Upper lobe of left lung (tissue), 6 donors: ENCODE data around the gene PIM3. TPM values are rescaled to one million over a fixed set of nuclear protein-coding genes. Genes with fewer than 3 reads are reported as not detected.

Experiments
- ATAC-seq, 2 donors: fragments of 200-7000 bp; cut with Tn5 transposase; one replicate each; pipeline ENCODE4 v1.9.1; 2022; ENCODE audit warnings: mild to moderate bottlenecking in 2 of 2, moderate library complexity in 2 of 2; ENCODE audit not compliant: low FRiP score in 2 of 2
- DNase-seq, 2 donors: peaks; one replicate each; pipeline ENCODE4 v3.0.0-alpha.2; 2019 to 2020
- H3K27ac ChIP-seq, 4 donors: fragments of 200-600 bp; sonication (generic); one replicate each; pipeline ENCODE4 v1.5.1; 2016 to 2019
- H3K27me3 ChIP-seq, 4 donors: fragments of 200-600 bp; sonication (generic); one replicate each; pipeline ENCODE4 v1.5.1; 2017 to 2019
- H3K36me3 ChIP-seq, 4 donors: fragments of 200-600 bp; sonication (generic); one replicate each; pipeline ENCODE4 v1.5.1; 2016 to 2019
- H3K4me1 ChIP-seq, 4 donors: fragments of 200-600 bp; sonication (generic); one replicate each; pipeline ENCODE4 v1.5.1; 2018 to 2019
- H3K4me3 ChIP-seq, 4 donors: fragments of 200-600 bp; sonication (generic); one replicate each; pipeline ENCODE4 v1.5.1; 2017 to 2019; ENCODE audit warnings: mild to moderate bottlenecking in 2 of 4, moderate library complexity in 1 of 4
- H3K9me3 ChIP-seq, 4 donors: fragments of 200-600 bp; sonication (generic); one replicate each; pipeline ENCODE4 v1.5.1; 2018 to 2019
- EP300 ChIP-seq, 4 donors: sonication (generic); formaldehyde crosslinking; IDR thresholded peaks; one replicate each; pipeline ENCODE4 v1.5.1; 2017; ENCODE audit warnings: antibody characterized with exemption in 4 of 4, control low read depth in 2 of 4
- POLR2A ChIP-seq, 4 donors: fragments of 450-650 bp; IDR thresholded peaks; one replicate each; pipeline ENCODE4 v1.5.1; 2016 to 2017; ENCODE audit warnings: antibody characterized with exemption in 4 of 4, mild to moderate bottlenecking in 2 of 4
- POLR2AphosphoS5 ChIP-seq, 2 donors: sonication (generic); formaldehyde crosslinking; IDR thresholded peaks; one replicate each; pipeline ENCODE4 v1.5.1; 2017; ENCODE audit warnings: antibody characterized with exemption in 2 of 2
- WGBS, 2 donors: methylation state at CpG; one replicate each; pipeline ENCODE4 v1.1.5; 2017 to 2018; 5-methylcytosine and 5-hydroxymethylcytosine counted together
- total RNA-seq, 6 donors: library from RNA; depleted of rRNA in 4 of 6; stranded (reverse); fragments of >200 nt in 4 of 6; gene quantifications; one replicate each; pipeline versions ENCODE4 v1.1.0 to v1.2.1, GENCODE V29; 2016 to 2021
- TF ChIP-seq, protein P1 (sequence below), 6 experiments: fragments of 450-650 bp in 4 of 6; fragments of 200-600 bp in 2 of 6; sonication (generic) in 2 of 6; IDR thresholded peaks; one replicate each; pipeline ENCODE4 v1.5.1; 2016 to 2019; ENCODE audit warnings: antibody characterized with exemption in 6 of 6
- donor health status: DM: no; HTN: no; CAD: no; lungs with moderate emphysema.
- donor health status: DM: no; HTN: yes; CAD: no; lungs with severe emphysema.

PIM3 gene
- total RNA-seq, 6 donors from 2014 or later = 131 to 246 (median 156) TPM

DNA sequence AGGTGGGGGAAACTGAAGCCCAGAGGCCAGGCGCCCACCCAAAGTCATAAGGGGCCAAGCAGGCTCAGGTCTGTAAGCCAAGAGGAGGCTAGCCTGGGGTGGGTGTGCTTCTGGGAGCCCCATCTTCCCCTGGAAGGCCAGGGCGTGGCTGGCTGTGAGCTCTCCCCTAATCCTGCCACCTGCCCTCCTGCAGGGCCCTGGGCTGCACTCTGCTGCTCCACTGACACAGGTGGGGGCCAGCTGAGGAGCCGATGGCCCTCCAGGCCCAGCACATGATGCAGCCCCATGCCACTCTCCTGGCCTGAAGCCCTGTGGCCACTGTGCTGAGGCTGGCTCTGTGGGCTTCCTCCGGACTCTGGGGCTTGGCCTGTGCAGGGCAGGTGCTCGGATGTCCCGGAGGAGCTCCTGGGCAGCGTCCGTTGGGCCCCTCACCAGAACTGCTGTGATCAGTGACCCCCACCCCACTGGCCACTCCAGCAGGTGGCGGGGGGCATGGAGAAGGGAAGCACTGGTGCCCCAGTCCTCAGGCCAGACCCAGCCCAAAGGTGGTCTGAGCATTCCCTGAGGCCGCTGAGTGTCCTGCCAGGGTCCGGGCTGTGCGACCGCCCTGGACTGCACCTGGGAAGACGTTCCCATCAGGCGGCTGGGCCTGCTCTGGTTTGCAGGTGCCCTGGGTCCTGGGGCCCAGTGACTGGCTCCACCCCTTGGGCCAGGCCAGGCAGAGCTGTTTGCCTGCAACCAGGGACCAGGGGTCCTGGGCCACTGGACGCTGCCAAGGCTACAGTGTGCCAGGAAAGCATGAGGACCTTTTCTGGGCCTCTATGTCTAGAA is 8.5 kb downstream of the PIM3 start:
- WGBS, 2 donors = 80% methylated on average over 1 of the region's 16 CpGs; no CpG with 5 or more reads in 1 of the 2 donors
- DNase-seq (peak in 1 of 2 donors; percentile 80), ATAC-seq (no peak)
- H3K9me3 ChIP-seq = no peaks in the 10 kb centered on the region
- H3K4me3 ChIP-seq = no peak overlapping the region
- TF ChIP-seq POLR2AphosphoS5 (IDR thresholded peaks at IDR 0.05) (no peak), POLR2A (IDR thresholded peaks at IDR 0.05) (peak in 1 of 4 donors; percentile 14), EP300 (IDR thresholded peaks at IDR 0.05) (no peak)
- H3K27ac ChIP-seq = peak overlapping the region; percentile 95 to 98 (median 96)
- no peaks in the 10 kb centered on the region for H3K27me3 ChIP-seq
- H3K4me1 ChIP-seq = peaks cover 68 to 85% (median 74%) of the 10 kb centered on the region in 4 donors
- peaks cover 3 to 18% (median 12%) of the 10 kb centered on the region in 4 donors for H3K36me3 ChIP-seq

DNA sequence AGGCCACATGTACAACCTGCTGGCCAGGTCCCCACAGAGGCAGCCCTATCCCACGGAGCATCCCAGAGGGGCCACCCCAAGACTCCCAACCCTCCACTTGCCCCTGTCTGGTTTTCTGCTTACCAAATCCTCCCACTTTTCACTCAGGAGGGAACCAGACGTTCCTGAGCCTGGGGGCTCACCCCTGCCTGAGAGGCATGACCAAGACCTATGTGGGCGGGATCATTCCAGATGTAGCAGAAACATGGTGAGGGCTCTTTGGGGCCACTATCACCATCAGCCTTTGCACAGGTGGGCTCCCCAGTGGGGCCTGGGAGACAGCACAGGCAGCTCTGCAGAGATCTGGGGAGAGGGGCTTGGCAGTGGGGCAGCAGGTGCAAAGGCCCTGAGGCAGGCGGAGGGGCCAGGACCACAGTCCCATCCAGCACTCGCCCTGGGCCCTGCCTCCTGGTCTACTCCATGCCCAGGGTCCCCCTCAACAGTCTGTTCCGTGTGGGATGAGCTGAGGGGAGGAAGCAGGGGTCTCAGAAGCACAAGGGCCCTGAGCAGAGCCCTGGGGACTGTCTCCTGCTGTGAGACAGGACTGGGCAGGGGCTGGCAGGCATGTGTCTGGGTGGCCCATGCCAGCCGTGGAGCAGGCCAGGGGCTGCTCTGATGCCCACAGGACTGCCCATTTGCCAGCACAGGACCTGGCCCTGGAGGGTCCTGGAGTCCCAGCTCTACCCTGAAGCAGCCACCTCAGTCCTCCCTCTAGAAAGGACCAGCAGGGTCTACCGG is 9.4 kb downstream of the PIM3 start:
- TF ChIP-seq EP300 (IDR thresholded peaks at IDR 0.05) = no peak
- no peak for TF ChIP-seq POLR2A (IDR thresholded peaks at IDR 0.05)
- TF ChIP-seq, protein P1, sequence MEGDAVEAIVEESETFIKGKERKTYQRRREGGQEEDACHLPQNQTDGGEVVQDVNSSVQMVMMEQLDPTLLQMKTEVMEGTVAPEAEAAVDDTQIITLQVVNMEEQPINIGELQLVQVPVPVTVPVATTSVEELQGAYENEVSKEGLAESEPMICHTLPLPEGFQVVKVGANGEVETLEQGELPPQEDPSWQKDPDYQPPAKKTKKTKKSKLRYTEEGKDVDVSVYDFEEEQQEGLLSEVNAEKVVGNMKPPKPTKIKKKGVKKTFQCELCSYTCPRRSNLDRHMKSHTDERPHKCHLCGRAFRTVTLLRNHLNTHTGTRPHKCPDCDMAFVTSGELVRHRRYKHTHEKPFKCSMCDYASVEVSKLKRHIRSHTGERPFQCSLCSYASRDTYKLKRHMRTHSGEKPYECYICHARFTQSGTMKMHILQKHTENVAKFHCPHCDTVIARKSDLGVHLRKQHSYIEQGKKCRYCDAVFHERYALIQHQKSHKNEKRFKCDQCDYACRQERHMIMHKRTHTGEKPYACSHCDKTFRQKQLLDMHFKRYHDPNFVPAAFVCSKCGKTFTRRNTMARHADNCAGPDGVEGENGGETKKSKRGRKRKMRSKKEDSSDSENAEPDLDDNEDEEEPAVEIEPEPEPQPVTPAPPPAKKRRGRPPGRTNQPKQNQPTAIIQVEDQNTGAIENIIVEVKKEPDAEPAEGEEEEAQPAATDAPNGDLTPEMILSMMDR (IDR thresholded peaks at IDR 0.05) = no peak
- no peak for TF ChIP-seq POLR2AphosphoS5 (IDR thresholded peaks at IDR 0.05)
- 80 to 83% methylated on average over 2 to 8 of the region's 8 CpGs for WGBS, 2 donors
- DNase-seq = peak in 1 of 2 donors; percentile 61

GRCh38 chr22:49970528-49971231 is 10.1 kb downstream of the PIM3 start:
- peak overlapping the region; percentile 40 to 55 (median 49) for H3K4me3 ChIP-seq
- H3K36me3 ChIP-seq = peaks cover 0 to 2% (median 0%) of the 10 kb centered on the region in 4 donors
- DNase-seq (peak; percentile 93 to 99), ATAC-seq (peak; percentile 88 to 92)
- peak overlapping the region; percentile 89 to 98 (median 96) for H3K27ac ChIP-seq
- no peaks in the 10 kb centered on the region for H3K27me3 ChIP-seq
- WGBS, 2 donors = 10 to 32% methylated on average over 6 to 29 of the region's 32 CpGs
- no peaks in the 10 kb centered on the region for H3K9me3 ChIP-seq
- TF ChIP-seq POLR2A (IDR thresholded peaks at IDR 0.05) (peak in 3 of 4 donors; percentile 89 to 96 (median 90)), EP300 (IDR thresholded peaks at IDR 0.05) (peak; percentile 20 to 99 (median 84)), POLR2AphosphoS5 (IDR thresholded peaks at IDR 0.05) (peak; percentile 99)
- TF ChIP-seq, protein P1 (IDR thresholded peaks at IDR 0.05) = peak in 3 of 6 experiments; percentile 8 to 14 (median 9)
- H3K4me1 ChIP-seq = peaks cover 52 to 69% (median 58%) of the 10 kb centered on the region in 4 donors

More for the DNA sequence above, 9.4 kb downstream of the PIM3 start:
- peaks cover 59 to 76% (median 65%) of the 10 kb centered on the region in 4 donors for H3K4me1 ChIP-seq
- no peak for ATAC-seq
- no peaks in the 10 kb centered on the region for H3K9me3 ChIP-seq
- H3K27ac ChIP-seq = peak overlapping the region; percentile 67 to 98 (median 96)
- peaks cover 0 to 9% (median 4%) of the 10 kb centered on the region in 4 donors for H3K36me3 ChIP-seq
- no peak overlapping the region for H3K4me3 ChIP-seq
- H3K27me3 ChIP-seq = no peaks in the 10 kb centered on the region

- 10 to 32% methylated on average over 21 to 52 of the region's 81 CpGs for WGBS, 2 donors
- TF ChIP-seq, protein P1 (IDR thresholded peaks at IDR 0.05) = no peak
- TF ChIP-seq POLR2AphosphoS5 (IDR thresholded peaks at IDR 0.05) = peak; percentile 73 to 80
- TF ChIP-seq EP300 (IDR thresholded peaks at IDR 0.05) = peak in 2 of 4 donors; percentile 86 to 93
- peak in 3 of 4 donors; percentile 1 to 53 (median 31) for TF ChIP-seq POLR2A (IDR thresholded peaks at IDR 0.05)
- Histone ChIP-seq H3K9me3 (no peaks in the 10 kb centered on the region), H3K4me3 (peak overlapping the region; percentile 40 to 55 (median 49)), H3K36me3 (no peaks in the 10 kb centered on the region), H3K4me1 (peaks cover 44 to 68% (median 50%) of the 10 kb centered on the region in 4 donors), H3K27me3 (no peaks in the 10 kb centered on the region), H3K27ac (peak overlapping the region; percentile 89 to 98 (median 96))
- ATAC-seq (peak; percentile 74 to 87), DNase-seq (peak; percentile 91 to 97)
Observed at GRCh38 chr22:49971232-49972162, 10.9 kb downstream of the PIM3 start.
